K562 (cell line): Measurements from ENCODE around the gene SS18. TPM values are rescaled to one million over a fixed set of nuclear protein-coding genes. Genes with fewer than 3 reads are reported as not detected.

Source experiments
- ATF1 ChIP-seq, 2 experiments: fragments of 450-650 bp in 1 of 2; IDR thresholded peaks; 2 replicates each; pipeline ENCODE4 v1.6.1; 2016; ENCODE audit warnings: missing compliant biosample characterization in 1 of 2, missing genetic modification characterization in 1 of 2
- BRD4 ChIP-seq: fragments of 200-600 bp; sonication (generic); IDR thresholded peaks from 2 replicates; pipeline ENCODE4 v1.6.1; 2017; ENCODE audit warnings: inconsistent platforms
- ETV6 ChIP-seq, 3 experiments: fragments of 150-350 bp in 1 of 3; sonication (generic) in 1 of 3; formaldehyde crosslinking in 1 of 3; IDR thresholded peaks; 2 replicates each; pipeline versions ENCODE4 v1.6.1 to v1.8.0; 2014 to 2022; ENCODE audit warnings: borderline replicate concordance in 2 of 3, low read depth in 2 of 3, antibody characterized with exemption in 1 of 3, low read length in 1 of 3, mild to moderate bottlenecking in 1 of 3, missing genetic modification reagents in 1 of 3
- KLF13 ChIP-seq: fragments of 450-650 bp; IDR thresholded peaks from 2 replicates; pipeline ENCODE4 v1.6.1; 2016; ENCODE audit warnings: missing genetic modification characterization, low read depth, mild to moderate bottlenecking, missing compliant biosample characterization, moderate library complexity, borderline replicate concordance
- MTA3 ChIP-seq: fragments of 450-650 bp; formaldehyde crosslinking; IDR thresholded peaks from 2 replicates; pipeline ENCODE4 v1.6.1; 2017; ENCODE audit warnings: mild to moderate bottlenecking, borderline replicate concordance
- NR2C2 ChIP-seq, 2 experiments: fragments of 200-800 bp in 1 of 2; sonication (Bioruptor generic) in 1 of 2; sonication (generic) in 1 of 2; formaldehyde crosslinking in 1 of 2; IDR thresholded peaks; 2 replicates each; pipeline versions ENCODE4 v1.6.1 to v1.8.0; 2016 to 2022; ENCODE audit warnings: mild to moderate bottlenecking in 1 of 2, missing compliant biosample characterization in 1 of 2, missing genetic modification characterization in 1 of 2, missing genetic modification reagents in 1 of 2
- RFX1 ChIP-seq: fragments of 450-650 bp; IDR thresholded peaks from 2 replicates; pipeline ENCODE4 v1.6.1; 2016; ENCODE audit warnings: mild to moderate bottlenecking, moderate library complexity
- SAFB ChIP-seq: fragments of 200-400 bp; formaldehyde crosslinking; IDR thresholded peaks from 2 replicates; pipeline ENCODE4 v1.6.1; 2017; ENCODE audit warnings: low read depth, low read length, borderline replicate concordance
- TCF3 ChIP-seq: sonication (generic); formaldehyde crosslinking; IDR thresholded peaks from 2 replicates; pipeline ENCODE4 v1.4.0; 2020; ENCODE audit warnings: mild to moderate bottlenecking, missing genetic modification reagents
- ZBTB40 ChIP-seq, 2 experiments: fragments of 450-650 bp in 1 of 2; sonication (generic) in 1 of 2; formaldehyde crosslinking in 1 of 2; IDR thresholded peaks; 2 replicates each; pipeline versions ENCODE4 v1.7.1 to v1.9.0; 2016 to 2022; ENCODE audit warnings: inconsistent platforms in 1 of 2, mild to moderate bottlenecking in 1 of 2, missing genetic modification reagents in 1 of 2
- ZNF184 ChIP-seq: sonication (generic); formaldehyde crosslinking; IDR thresholded peaks from 2 replicates; pipeline ENCODE4 v1.5.0; 2020; ENCODE audit warnings: missing genetic modification reagents
- ZNF224 ChIP-seq: sonication (generic); formaldehyde crosslinking; IDR thresholded peaks from 2 replicates; pipeline ENCODE4 v1.8.0; 2022; ENCODE audit warnings: mild to moderate bottlenecking, missing genetic modification reagents
- ZNF778 ChIP-seq: fragments of 450-650 bp; formaldehyde crosslinking; IDR thresholded peaks from 2 replicates; pipeline ENCODE4 v1.4.0; 2020; ENCODE audit warnings: mild to moderate bottlenecking, moderate library complexity
- polyA plus RNA-seq, 8 experiments: library from polyadenylated mRNA; depleted of rRNA in 4 of 8; stranded (reverse) in 5 of 8; unstranded in 3 of 8; fragments of >200 nt; fragmentation: Nextera tagmentation in 2 of 8; fragmentation: Illumina TruSeq in 1 of 8; extraction: Ambion mirVana in 2 of 8; extraction: Trizol in 1 of 8; gene quantifications; 2 replicates each; pipeline versions ENCODE4 v1.2.1 to v1.2.3, GENCODE V29; 2011 to 2014; ENCODE audit warnings: inconsistent platforms in 1 of 8, missing spikeins in 1 of 8
- total RNA-seq, 7 experiments: library from RNA; depleted of rRNA in 6 of 7; stranded (reverse); fragments of >200 nt in 6 of 7; fragmentation: Illumina TruSeq in 2 of 7; extraction: Trizol in 2 of 7; gene quantifications; 2 replicates each; pipeline versions ENCODE4 v1.2.1 to v1.2.3, GENCODE V29; 2011 to 2021; ENCODE audit warnings: low replicate concordance in 1 of 7
- TF ChIP-seq, protein P1 (sequence below): fragments of 450-650 bp; formaldehyde crosslinking; IDR thresholded peaks from 2 replicates; pipeline ENCODE4 v1.4.0; 2020; ENCODE audit warnings: mild to moderate bottlenecking, mixed read lengths

Gene SS18
- total and polyA plus RNA-seq, 9 of the 15 experiments (the other 6 are each of a cell fraction or from before 2014, with no cell fraction given), result 30.9 to 190 (median 102) TPM

GRCh38 chr18:26091047-26091630 is 726 bp upstream of the SS18 start (continued):
- TF ChIP-seq ATF1 (CRISPR knock-in tag; IDR thresholded peaks at IDR 0.05), result no peak
- TF ChIP-seq ATF1 (tag; IDR thresholded peaks at IDR 0.05), result peak; percentile 59
- 0 out of 2 replicates have a peak, but pooled peaks have one; percentile 12 for TF ChIP-seq BRD4
- TF ChIP-seq ZNF778, result no peak
- TF ChIP-seq SAFB, result 0 out of 2 replicates have a peak, but pooled peaks have one; percentile 71
- TF ChIP-seq ZBTB40 (IDR thresholded peaks at IDR 0.05), result 0 out of 2 replicates have a peak, but pooled peaks have one; percentile 50
- TF ChIP-seq ZBTB40 (CRISPR knock-in tag; IDR thresholded peaks at IDR 0.05), result no peak
- TF ChIP-seq, protein P1, sequence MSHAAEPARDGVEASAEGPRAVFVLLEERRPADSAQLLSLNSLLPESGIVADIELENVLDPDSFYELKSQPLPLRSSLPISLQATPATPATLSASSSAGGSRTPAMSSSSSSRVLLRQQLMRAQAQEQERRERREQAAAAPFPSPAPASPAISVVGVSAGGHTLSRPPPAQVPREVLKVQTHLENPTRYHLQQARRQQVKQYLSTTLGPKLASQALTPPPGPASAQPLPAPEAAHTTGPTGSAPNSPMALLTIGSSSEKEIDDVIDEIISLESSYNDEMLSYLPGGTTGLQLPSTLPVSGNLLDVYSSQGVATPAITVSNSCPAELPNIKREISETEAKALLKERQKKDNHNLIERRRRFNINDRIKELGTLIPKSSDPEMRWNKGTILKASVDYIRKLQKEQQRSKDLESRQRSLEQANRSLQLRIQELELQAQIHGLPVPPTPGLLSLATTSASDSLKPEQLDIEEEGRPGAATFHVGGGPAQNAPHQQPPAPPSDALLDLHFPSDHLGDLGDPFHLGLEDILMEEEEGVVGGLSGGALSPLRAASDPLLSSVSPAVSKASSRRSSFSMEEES (CRISPR knock-in tag), result no peak
- peak in 1 of 2 experiments; percentile 57; a peak in 1 of 4 replicates for TF ChIP-seq ETV6 (IDR thresholded peaks at IDR 0.05; ENCODE audit: borderline replicate concordance in 1 of 2, low read depth in 2 of 2, low read length in 1 of 2)
- no peak for TF ChIP-seq ETV6 (CRISPR knock-in tag; IDR thresholded peaks at IDR 0.05; ENCODE audit: borderline replicate concordance)
- no peak for TF ChIP-seq TCF3
- TF ChIP-seq MTA3, result peak; percentile 77; the same call in 1 of the 2 replicates
- TF ChIP-seq ZNF224 (CRISPR knock-in tag), result no peak
- TF ChIP-seq RFX1, result no peak
- TF ChIP-seq KLF13 (tag), result peak; percentile 1; the same call in 1 of the 2 replicates
- TF ChIP-seq NR2C2 (CRISPR knock-in tag; IDR thresholded peaks at IDR 0.05), result no peak
- peak; percentile 69 for TF ChIP-seq NR2C2 (tag; IDR thresholded peaks at IDR 0.05)
- TF ChIP-seq ZNF184, result no peak
